IMR-90 (cell line): Measurements from ENCODE around the gene FOSL2. TPM values are rescaled to one million over a fixed set of nuclear protein-coding genes. Genes with fewer than 3 reads are reported as not detected.
A peak's percentile ranks its signal among the peaks of the same experiment; 100 is the strongest.

Experiments used
- ATAC-seq: fragments of 200-7000 bp; cut with Tn5 transposase; 2 replicates; pipeline ENCODE4 v1.9.1; 2020; ENCODE audit warnings: low read depth, mild to moderate bottlenecking, moderate library complexity
- BruUV-seq: library from RNA; stranded (reverse); fragments of 400-500 nt; replicated peaks from 2 replicates; lab custom pipeline; 2021; lab: Mats Ljungman, UMichigan
- CTCF ChIA-PET: fragments of 300-600 bp; formaldehyde crosslinking; extraction: SDS; loops from one replicate; lab custom pipeline; 2021; ENCODE audit warnings: antibody characterized with exemption; lab: Yijun Ruan, JAX
- POLR2A ChIA-PET: fragments of 300-600 bp; sonication (Branson Sonifier 250); formaldehyde crosslinking; loops from one replicate; lab custom pipeline; 2022; ENCODE audit warnings: antibody characterized with exemption; ENCODE audit not compliant: unreplicated experiment; lab: Charles Lee
- DNase-seq: peaks from one replicate; pipeline ENCODE4 v3.0.0; 2013
- H2AFZ ChIP-seq: replicated peaks from 2 replicates; pipeline ENCODE3; 2013; ENCODE audit warnings: low read length, mild to moderate bottlenecking; ENCODE audit not compliant: poor library complexity
- H2AK5ac ChIP-seq: 2 replicates; pipeline ENCODE4 v1.6.1; 2013; ENCODE audit warnings: low read depth, low read length, inconsistent platforms
- H2AK9ac ChIP-seq: replicated peaks from 2 replicates; pipeline ENCODE3; 2013; ENCODE audit warnings: mild to moderate bottlenecking, low read depth, low read length, moderate library complexity; ENCODE audit not compliant: poor library complexity
- H2BK120ac ChIP-seq: 2 replicates; pipeline ENCODE4 v1.6.1; 2013; ENCODE audit warnings: low read depth, low read length, inconsistent platforms
- H2BK15ac ChIP-seq: 3 replicates; pipeline ENCODE4 v1.6.1; 2013; ENCODE audit warnings: low read depth, low read length, inconsistent platforms
- H2BK20ac ChIP-seq: 2 replicates; pipeline ENCODE4 v1.6.1; 2013; ENCODE audit warnings: low read depth, mild to moderate bottlenecking, inconsistent platforms, low read length, moderate library complexity
- H2BK5ac ChIP-seq: 2 replicates; pipeline ENCODE4 v1.6.1; 2013; ENCODE audit warnings: mild to moderate bottlenecking, low read depth, low read length, inconsistent platforms; ENCODE audit not compliant: poor library complexity, severe bottlenecking
- H3K14ac ChIP-seq: replicated peaks from 2 replicates; pipeline ENCODE4 v1.6.1; 2013; ENCODE audit warnings: low read depth, low read length, inconsistent platforms
- H3K18ac ChIP-seq: 2 replicates; pipeline ENCODE4 v1.6.1; 2013; ENCODE audit warnings: low read depth, low read length, control low read depth
- H3K23ac ChIP-seq: 2 replicates; pipeline ENCODE4 v1.6.1; 2013; ENCODE audit warnings: low read depth, low read length, inconsistent platforms
- H3K27ac ChIP-seq: 2 replicates; pipeline ENCODE4 v1.5.1; 2013; ENCODE audit warnings: mild to moderate bottlenecking, control low read depth, low read length; ENCODE audit not compliant: insufficient read depth
- H3K27me3 ChIP-seq: 2 replicates; pipeline ENCODE4 v1.6.1; 2013; ENCODE audit warnings: low read length; ENCODE audit not compliant: control insufficient read depth, insufficient read depth
- H3K36me3 ChIP-seq: 2 replicates; pipeline ENCODE4 v1.6.1; 2013; ENCODE audit warnings: low read length, mixed read lengths; ENCODE audit not compliant: control insufficient read depth, insufficient read depth
- H3K4ac ChIP-seq: 2 replicates; pipeline ENCODE4 v1.6.1; 2013; ENCODE audit warnings: low read depth, low read length, inconsistent platforms
- H3K4me1 ChIP-seq: 2 replicates; pipeline ENCODE4 v1.6.1; 2013; ENCODE audit warnings: low read length, mixed read lengths; ENCODE audit not compliant: control insufficient read depth, insufficient read depth
- H3K4me2 ChIP-seq: 2 replicates; pipeline ENCODE4 v1.6.1; 2013; ENCODE audit warnings: low read depth, mild to moderate bottlenecking, control low read depth, low read length, moderate library complexity
- H3K4me3 ChIP-seq: 2 replicates; pipeline ENCODE4 v1.5.1; 2013; ENCODE audit warnings: low read depth, mild to moderate bottlenecking, control low read depth, low read length, moderate library complexity; ENCODE audit not compliant: insufficient read depth
- H3K56ac ChIP-seq: 2 replicates; pipeline ENCODE4 v1.6.1; 2013; ENCODE audit warnings: low read length, inconsistent platforms; ENCODE audit not compliant: insufficient read depth; ENCODE audit errors: extremely low read depth
- H3K79me1 ChIP-seq, 2 experiments: 2 replicates each; pipeline ENCODE4 v1.6.1; 2013; ENCODE audit warnings: low read length in 2 of 2, inconsistent platforms in 1 of 2, low read depth in 1 of 2
- H3K9ac ChIP-seq: 2 replicates; pipeline ENCODE4 v1.6.1; 2013; ENCODE audit warnings: low read depth, low read length, control low read depth
- H3K9me1 ChIP-seq: 2 replicates; pipeline ENCODE4 v1.6.1; 2013; ENCODE audit warnings: low read length, inconsistent platforms; ENCODE audit not compliant: insufficient read depth
- H3K9me3 ChIP-seq: 2 replicates; pipeline ENCODE4 v1.6.1; 2013; ENCODE audit warnings: low read length; ENCODE audit not compliant: control insufficient read depth, insufficient read depth
- H4K20me1 ChIP-seq: 2 replicates; pipeline ENCODE4 v1.6.1; 2013; ENCODE audit warnings: low read length, inconsistent platforms; ENCODE audit not compliant: insufficient read depth
- H4K5ac ChIP-seq: 2 replicates; pipeline ENCODE4 v1.6.1; 2013; ENCODE audit warnings: mild to moderate bottlenecking, low read depth, low read length, control low read depth
- H4K8ac ChIP-seq, 2 experiments: 2 replicates each; pipeline ENCODE4 v1.6.1; 2013; ENCODE audit warnings: low read depth in 2 of 2, low read length in 2 of 2, control low read depth in 1 of 2, inconsistent platforms in 1 of 2
- H4K91ac ChIP-seq: 2 replicates; pipeline ENCODE4 v1.6.1; 2013; ENCODE audit warnings: low read depth, low read length, inconsistent platforms; ENCODE audit not compliant: insufficient read depth
- BHLHE40 ChIP-seq: fragments of 150-350 bp; IDR thresholded peaks from 2 replicates; pipeline ENCODE4 v1.6.1; 2016; ENCODE audit warnings: mild to moderate bottlenecking, low read depth, low read length
- CEBPB ChIP-seq: IDR thresholded peaks from 2 replicates; pipeline ENCODE4 v1.6.1; 2012; ENCODE audit warnings: low read depth, low read length, improper control_type of control experiment
- CHD1 ChIP-seq: IDR thresholded peaks from 2 replicates; pipeline ENCODE4 v1.6.1; 2012; ENCODE audit warnings: low read depth, low read length, improper control_type of control experiment
- ELK1 ChIP-seq: fragments of 150-350 bp; IDR thresholded peaks from 2 replicates; pipeline ENCODE4 v1.6.1; 2016; ENCODE audit warnings: low read depth, mild to moderate bottlenecking, low read length, moderate library complexity, borderline replicate concordance
- MAZ ChIP-seq: IDR thresholded peaks from 2 replicates; pipeline ENCODE4 v1.6.1; 2012; ENCODE audit warnings: low read depth, mild to moderate bottlenecking, low read length, improper control_type of control experiment, moderate library complexity, borderline replicate concordance
- MXI1 ChIP-seq: IDR thresholded peaks from 2 replicates; pipeline ENCODE4 v1.6.1; 2012; ENCODE audit warnings: low read depth, mild to moderate bottlenecking, low read length, moderate library complexity, borderline replicate concordance
- POLR2A ChIP-seq: IDR thresholded peaks from 2 replicates; pipeline ENCODE4 v1.6.1; 2012; ENCODE audit warnings: mild to moderate bottlenecking, low read depth, low read length
- RCOR1 ChIP-seq: IDR thresholded peaks from 2 replicates; pipeline ENCODE4 v1.6.1; 2012; ENCODE audit warnings: mild to moderate bottlenecking, low read length, improper control_type of control experiment; ENCODE audit not compliant: insufficient replicate concordance
- WGBS, 2 experiments: methylation state at CpG; one replicate each; pipeline versions ENCODE4 v1.1.5 to v1.1.7; 2013; ENCODE audit warnings: missing lambda C conversion rate in 2 of 2; ENCODE audit not compliant: insufficient read length in 1 of 2; ENCODE audit errors: extremely low coverage in 2 of 2; 5-methylcytosine and 5-hydroxymethylcytosine counted together
- dilution Hi-C: fragments of 300-500 bp; cut with HindIII; formaldehyde crosslinking; loops from one replicate; pipeline ENCODE4 v1.14.3; 2018; ENCODE audit warnings: low sequenced_read_pairs; ENCODE audit not compliant: unreplicated experiment
- in situ Hi-C: fragments of 300-500 bp; cut with MboI; formaldehyde crosslinking; loops from 3 replicates; pipeline ENCODE4 v1.14.3; 2019; ENCODE audit warnings: low sequenced_read_pairs, inconsistent platforms, mixed read lengths
- intact Hi-C: fragments of 100-400 bp; cut with micrococcal nuclease; formaldehyde crosslinking; loops from 2 replicates; pipeline ENCODE4 v1.10.0; 2022
- polyA plus RNA-seq, 3 experiments: library from polyadenylated mRNA; depleted of rRNA; stranded (reverse); fragments of >200 nt; gene quantifications; 2 replicates each; pipeline ENCODE4 v1.2.3, GENCODE V29; 2012; ENCODE audit warnings: low replicate concordance in 1 of 3
- total RNA-seq: library from RNA; depleted of rRNA; stranded (reverse); fragments of >200 nt; gene quantifications from 2 replicates; pipeline ENCODE4 v1.2.3, GENCODE V29; 2012

FOSL2 gene
- total and polyA plus RNA-seq, 2 of the 4 experiments (the other 2 are of a cell fraction), result 31.4 to 46.3 TPM

GRCh38 chr2:28394331-28394877 is 1.7 kb downstream of the FOSL2 start:
- Histone ChIP-seq H3K79me1 (peaks cover 0 to 20% of the 10 kb centered on the region in 2 experiments; a peak in 2 of 4 replicates), H4K5ac (peak overlapping the region; percentile 86), H2AK5ac (peak overlapping the region; percentile 91), H2BK20ac (peak overlapping the region; percentile 43; the same call in 1 of the 2 replicates), H2BK120ac (peak overlapping the region; percentile 81), H2AFZ (peak overlapping the region; percentile 54), H3K27ac (peak overlapping the region; percentile 89), H3K14ac (peak overlapping the region; percentile 93), H4K20me1 (peaks cover 53% of the 10 kb centered on the region), H3K36me3 (peaks cover 24% of the 10 kb centered on the region), H3K4me3 (peak overlapping the region; percentile 91), H3K9me3 (no peaks in the 10 kb centered on the region), H3K18ac (peak overlapping the region; percentile 87), H2AK9ac (peak overlapping the region; percentile 96), H3K4me1 (peaks cover 19% of the 10 kb centered on the region), H4K8ac (peak overlapping the region; percentile 44 to 88; a peak in 3 of 4 replicates), H3K27me3 (no peaks in the 10 kb centered on the region), H3K4me2 (peak overlapping the region; percentile 88), H4K91ac (peak overlapping the region; percentile 86), H3K23ac (peak overlapping the region; percentile 85), H2BK15ac (peak overlapping the region; percentile 45; the same call in 1 of the 3 replicates), H3K4ac (peak overlapping the region; percentile 96), H3K9ac (peak overlapping the region; percentile 95), H3K9me1 (peaks cover 5% of the 10 kb centered on the region), H3K56ac (peak overlapping the region; percentile 96), H2BK5ac (peak overlapping the region; percentile 92)
- in situ Hi-C loops, result loop anchor here (10.0 kb wide), 1 partner anchor 430 kb away; no protein-coding TSS in a partner anchor
- TF ChIP-seq ELK1 (no peak), MXI1 (no peak), BHLHE40 (peak; percentile 31; the same call in 1 of the 2 replicates), CHD1 (0 out of 2 replicates have a peak, but pooled peaks have one; percentile 52), RCOR1 (no peak), POLR2A (peak; percentile 78), MAZ (peak; percentile 67; the same call in 1 of the 2 replicates), CEBPB (no peak)
- WGBS, 2 experiments, result 0% methylated on average over 10 of the region's 21 CpGs; no CpG with 5 or more reads in 1 of the 2 experiments
- DNase-seq (peak; percentile 71), ATAC-seq (no peak)
- CTCF ChIA-PET, result interaction anchor here (0.6 kb wide), 1 partner anchor 621 kb away, joined by 3 read pairs; no protein-coding TSS in a partner anchor
- POLR2A ChIA-PET, result interaction anchor here (0.6 kb wide), 1 partner anchor 388 kb away, joined by 3 read pairs; no protein-coding TSS in a partner anchor
- no TSS peak for BruUV-seq
- dilution Hi-C loops, result no loop called here
- intact Hi-C loops, result loop anchor here (1.0 to 10.0 kb wide), 3 partner anchors 162 to 711 kb away; no protein-coding TSS in a partner anchor
